CD14-positive monocyte (primary cell): ENCODE measurements around the gene SLC2A1. TPM values are rescaled to one million over a fixed set of nuclear protein-coding genes. Genes with fewer than 3 reads are reported as not detected.

Source experiments
- DNase-seq, 3 donors: peaks; one replicate each; pipeline ENCODE4 v3.0.0-alpha.2; 2011 to 2022
- H2AFZ ChIP-seq: 2 replicates; pipeline ENCODE4 v1.6.0; 2012; ENCODE audit warnings: mild to moderate bottlenecking, low read depth, low read length, inconsistent platforms; ENCODE audit not compliant: insufficient read depth, poor library complexity, severe bottlenecking
- H3K27ac ChIP-seq, 2 donors: 1 replicate in 1 of 2; 2 replicates in 1 of 2; pipeline ENCODE4 v1.5.1; 2012 to 2013; ENCODE audit warnings: low read length in 2 of 2, control low read depth in 1 of 2, inconsistent platforms in 1 of 2, low read depth in 1 of 2, mild to moderate bottlenecking in 1 of 2
- H3K27me3 ChIP-seq, 2 donors: one replicate each; pipeline versions ENCODE4 v1.6.0 to v1.6.1; 2011 to 2013; ENCODE audit warnings: low read length in 2 of 2; ENCODE audit not compliant: control insufficient read depth in 2 of 2, insufficient read depth in 2 of 2
- H3K36me3 ChIP-seq, 2 donors: replicated peaks in 1 of 2; 1 replicate in 1 of 2; 2 replicates in 1 of 2; pipeline versions ENCODE4 v1.5.1 to v1.6.1; 2012 to 2013; ENCODE audit warnings: low read length in 2 of 2, control low read depth in 1 of 2, inconsistent platforms in 1 of 2, mild to moderate bottlenecking in 1 of 2; ENCODE audit not compliant: insufficient read depth in 2 of 2, control insufficient read depth in 1 of 2
- H3K4me1 ChIP-seq, 2 donors: 1 replicate in 1 of 2; 2 replicates in 1 of 2; pipeline versions ENCODE4 v1.5.1 to v1.6.1; 2012 to 2013; ENCODE audit warnings: low read length in 2 of 2, control low read depth in 1 of 2, inconsistent platforms in 1 of 2, mild to moderate bottlenecking in 1 of 2, moderate library complexity in 1 of 2; ENCODE audit not compliant: insufficient read depth in 2 of 2, control insufficient read depth in 1 of 2
- H3K4me2 ChIP-seq: replicated peaks from 2 replicates; pipeline ENCODE3; 2012; ENCODE audit warnings: low read length, moderate library complexity, mild to moderate bottlenecking; ENCODE audit not compliant: poor library complexity, severe bottlenecking; ENCODE audit errors: extremely low read depth
- H3K4me3 ChIP-seq, 3 experiments: fragments of 200-600 bp in 1 of 3; sonication (generic) in 1 of 3; replicated peaks in 1 of 3; 1 replicate in 2 of 3; 2 replicates in 1 of 3; pipeline ENCODE4 v1.5.1; 2011 to 2013; ENCODE audit warnings: low read length in 3 of 3, mild to moderate bottlenecking in 3 of 3, control low read depth in 2 of 3, low read depth in 2 of 3, inconsistent platforms in 1 of 3, moderate library complexity in 1 of 3
- H3K79me2 ChIP-seq: 2 replicates; pipeline ENCODE4 v1.6.0; 2012; ENCODE audit warnings: mild to moderate bottlenecking, control low read depth, inconsistent platforms, low read length, moderate library complexity; ENCODE audit not compliant: insufficient read depth
- H3K9ac ChIP-seq: 2 replicates; pipeline ENCODE4 v1.6.0; 2017; ENCODE audit warnings: low read length, mild to moderate bottlenecking; ENCODE audit not compliant: insufficient read depth, poor library complexity, severe bottlenecking
- H3K9me3 ChIP-seq, 2 donors: replicated peaks in 1 of 2; 1 replicate in 1 of 2; 2 replicates in 1 of 2; pipeline versions ENCODE4 v1.5.1 to v1.6.1; 2012 to 2013; ENCODE audit warnings: low read length in 2 of 2, control low read depth in 1 of 2; ENCODE audit not compliant: control insufficient read depth in 1 of 2, insufficient read depth in 1 of 2
- H4K20me1 ChIP-seq: 2 replicates; pipeline ENCODE4 v1.6.0; 2012; ENCODE audit warnings: mild to moderate bottlenecking, low read length, control low read depth, moderate library complexity; ENCODE audit not compliant: insufficient read depth
- H3K27ac Mint-ChIP-seq, 7 donors: one replicate each; pipeline ENCODE4 v1.8.0; 2020; ENCODE audit warnings: mild to moderate bottlenecking in 7 of 7, mixed read lengths in 7 of 7, moderate library complexity in 6 of 7, inconsistent platforms in 2 of 7
- H3K27me3 Mint-ChIP-seq, 3 donors: one replicate each; pipeline ENCODE4 v1.8.0; 2021 to 2022; ENCODE audit warnings: low read depth in 3 of 3, mild to moderate bottlenecking in 3 of 3, mixed read lengths in 3 of 3, moderate library complexity in 3 of 3, inconsistent platforms in 1 of 3
- H3K36me3 Mint-ChIP-seq, 2 donors: one replicate each; pipeline ENCODE4 v1.8.0; 2020; ENCODE audit warnings: mixed read lengths in 2 of 2, inconsistent platforms in 1 of 2, mild to moderate bottlenecking in 1 of 2
- H3K4me1 Mint-ChIP-seq: one replicate; pipeline ENCODE4 v1.8.0; 2020; ENCODE audit warnings: mild to moderate bottlenecking, mixed read lengths
- H3K4me3 Mint-ChIP-seq, 2 donors: one replicate each; pipeline ENCODE4 v1.8.0; 2020; ENCODE audit warnings: mild to moderate bottlenecking in 2 of 2, mixed read lengths in 2 of 2, moderate library complexity in 1 of 2
- H3K9me3 Mint-ChIP-seq, 7 donors: one replicate each; pipeline ENCODE4 v1.8.0; 2020 to 2022; ENCODE audit warnings: mixed read lengths in 7 of 7, mild to moderate bottlenecking in 6 of 7, moderate library complexity in 6 of 7, inconsistent platforms in 2 of 7
- WGBS: methylation state at CpG from one replicate; pipeline ENCODE4 v1.1.5; 2013; ENCODE audit warnings: missing lambda C conversion rate; ENCODE audit not compliant: insufficient coverage; 5-methylcytosine and 5-hydroxymethylcytosine counted together
- intact Hi-C, 2 donors: fragments of 100-400 bp; cut with micrococcal nuclease; formaldehyde crosslinking; loops; one replicate each; pipeline versions ENCODE4 v1.15.0 to v1.15.1; 2023
- polyA plus RNA-seq, 3 donors: library from polyadenylated mRNA; depleted of rRNA in 1 of 3; unstranded in 2 of 3; stranded (reverse) in 1 of 3; fragments of 300-500 nt in 2 of 3; fragments of >200 nt in 1 of 3; fragmentation: Illumina TruSeq in 2 of 3; gene quantifications; 1 replicate in 2 of 3; 2 replicates in 1 of 3; pipeline ENCODE4 v1.2.3, GENCODE V29; 2012 to 2021
- TF ChIP-seq, protein P1 (sequence below): fragments of 200-600 bp; IDR thresholded peaks from one replicate; pipeline ENCODE4 v1.8.0; 2022; ENCODE audit warnings: antibody characterized with exemption, mild to moderate bottlenecking

Gene SLC2A1
- polyA plus RNA-seq, 3 donors, result 0.56 to 5.0 (median 0.71) TPM

DNA sequence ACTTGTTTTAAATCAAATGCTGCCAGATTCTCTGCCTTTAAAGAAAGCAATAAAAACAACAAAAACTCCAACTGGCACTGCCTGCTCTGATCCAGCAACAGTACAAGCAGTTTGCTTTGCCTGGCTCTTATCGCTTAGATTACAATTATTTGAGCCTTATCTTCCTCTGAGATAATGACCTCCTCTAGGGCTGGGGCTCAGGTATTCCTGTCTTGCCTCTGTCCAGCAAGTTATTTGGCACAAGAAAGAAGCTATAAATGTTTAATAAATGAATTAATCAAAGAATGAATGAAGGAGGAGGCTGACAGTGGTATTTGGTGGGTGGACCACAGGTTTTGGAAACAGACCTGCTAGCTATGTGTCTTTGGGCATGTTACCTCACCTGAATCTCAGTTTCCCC, 6.7 kb upstream of the SLC2A1 start:
- peaks cover 14 to 33% of the 10 kb centered on the region in 2 donors for H3K27me3 ChIP-seq
- intact Hi-C loops, result no loop called here
- Mint-ChIP-seq H3K36me3 (peaks cover 0 to 3% of the 10 kb centered on the region in 2 donors), H3K27me3 (peaks cover 34 to 39% (median 35%) of the 10 kb centered on the region in 3 donors), H3K4me3 (no peak overlapping the region), H3K4me1 (peaks cover 9% of the 10 kb centered on the region), H3K9me3 (peaks cover 0 to 4% (median 2%) of the 10 kb centered on the region in 7 donors), H3K27ac (no peak overlapping the region)
- no peak overlapping the region for H3K4me2 ChIP-seq
- H3K79me2 ChIP-seq, result no peaks in the 10 kb centered on the region
- no peaks in the 10 kb centered on the region for H3K4me1 ChIP-seq
- DNase-seq, result no peak
- no peak overlapping the region for H3K27ac ChIP-seq
- TF ChIP-seq, protein P1, sequence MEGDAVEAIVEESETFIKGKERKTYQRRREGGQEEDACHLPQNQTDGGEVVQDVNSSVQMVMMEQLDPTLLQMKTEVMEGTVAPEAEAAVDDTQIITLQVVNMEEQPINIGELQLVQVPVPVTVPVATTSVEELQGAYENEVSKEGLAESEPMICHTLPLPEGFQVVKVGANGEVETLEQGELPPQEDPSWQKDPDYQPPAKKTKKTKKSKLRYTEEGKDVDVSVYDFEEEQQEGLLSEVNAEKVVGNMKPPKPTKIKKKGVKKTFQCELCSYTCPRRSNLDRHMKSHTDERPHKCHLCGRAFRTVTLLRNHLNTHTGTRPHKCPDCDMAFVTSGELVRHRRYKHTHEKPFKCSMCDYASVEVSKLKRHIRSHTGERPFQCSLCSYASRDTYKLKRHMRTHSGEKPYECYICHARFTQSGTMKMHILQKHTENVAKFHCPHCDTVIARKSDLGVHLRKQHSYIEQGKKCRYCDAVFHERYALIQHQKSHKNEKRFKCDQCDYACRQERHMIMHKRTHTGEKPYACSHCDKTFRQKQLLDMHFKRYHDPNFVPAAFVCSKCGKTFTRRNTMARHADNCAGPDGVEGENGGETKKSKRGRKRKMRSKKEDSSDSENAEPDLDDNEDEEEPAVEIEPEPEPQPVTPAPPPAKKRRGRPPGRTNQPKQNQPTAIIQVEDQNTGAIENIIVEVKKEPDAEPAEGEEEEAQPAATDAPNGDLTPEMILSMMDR, result no peak
- no peak overlapping the region for H2AFZ ChIP-seq
- H3K9me3 ChIP-seq, result no peaks in the 10 kb centered on the region
- no peak overlapping the region for H3K4me3 ChIP-seq
- H3K36me3 ChIP-seq, result no peaks in the 10 kb centered on the region
- no CpG with 5 or more reads among the region's 1 CpG for WGBS
- no peaks in the 10 kb centered on the region for H4K20me1 ChIP-seq
- no peak overlapping the region for H3K9ac ChIP-seq

DNA sequence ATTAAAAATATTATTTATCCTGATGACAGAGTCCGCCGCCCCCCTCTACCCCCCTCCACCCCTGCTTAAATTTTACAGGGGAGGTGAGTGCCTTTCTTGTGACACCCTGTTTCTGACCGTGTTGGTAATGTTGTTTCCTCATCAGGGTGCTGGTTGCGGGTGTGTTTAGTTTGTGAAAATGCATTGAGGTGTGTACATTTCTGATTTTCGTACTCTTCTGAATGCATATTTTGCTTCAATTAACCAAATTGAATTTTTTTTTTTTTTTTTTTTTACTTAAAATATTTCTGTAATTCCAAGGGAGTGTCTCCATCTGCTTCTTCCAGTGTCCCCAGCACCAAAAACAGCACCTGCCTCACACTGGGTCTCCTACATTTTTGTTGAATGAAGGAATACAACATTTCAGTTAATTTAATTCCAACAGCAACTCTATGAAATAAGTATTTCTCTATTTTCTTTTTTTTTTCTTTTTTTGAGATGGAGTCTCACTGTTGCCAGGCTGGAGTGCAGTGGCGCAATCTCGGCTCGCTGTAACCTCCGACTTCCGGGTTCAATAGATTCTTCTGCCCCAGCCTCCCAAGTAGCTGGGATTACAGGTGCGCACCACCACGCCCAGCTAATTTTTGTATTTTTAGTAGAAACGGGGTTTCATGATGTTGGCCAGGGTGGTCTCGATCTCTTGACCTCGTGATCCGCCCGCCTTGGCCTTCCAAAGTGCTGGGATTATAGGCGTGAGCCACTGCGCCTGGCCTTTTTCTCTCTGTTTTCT, 5.6 kb upstream of the SLC2A1 start:
- H3K79me2 ChIP-seq, result no peaks in the 10 kb centered on the region
- H3K4me1 Mint-ChIP-seq, result peaks cover 12% of the 10 kb centered on the region
- H3K4me2 ChIP-seq, result no peak overlapping the region
- peaks cover 3% of the 10 kb centered on the region in 2 donors for H3K4me1 ChIP-seq
- peaks cover 0 to 3% of the 10 kb centered on the region in 2 donors for H3K36me3 Mint-ChIP-seq
- no peaks in the 10 kb centered on the region for H3K9me3 ChIP-seq
- H3K27me3 Mint-ChIP-seq, result peaks cover 44 to 50% (median 45%) of the 10 kb centered on the region in 3 donors
- intact Hi-C loops, result no loop called here
- no peak overlapping the region for H3K4me3 Mint-ChIP-seq
- TF ChIP-seq, protein P1, result no peak
- H3K27ac ChIP-seq, result no peak overlapping the region
- peaks cover 0 to 4% (median 2%) of the 10 kb centered on the region in 7 donors for H3K9me3 Mint-ChIP-seq
- H3K36me3 ChIP-seq, result no peaks in the 10 kb centered on the region
- DNase-seq, result no peak
- H3K27ac Mint-ChIP-seq, result no peak overlapping the region
- WGBS, result no CpG with 5 or more reads among the region's 19 CpGs
- H3K27me3 ChIP-seq, result peaks cover 17 to 45% of the 10 kb centered on the region in 2 donors
- no peak overlapping the region for H3K4me3 ChIP-seq
- H2AFZ ChIP-seq, result no peak overlapping the region
- H3K9ac ChIP-seq, result no peak overlapping the region
- no peaks in the 10 kb centered on the region for H4K20me1 ChIP-seq
